Measurements from ENCODE around the gene XCL2. TPM values are rescaled to one million over a fixed set of nuclear protein-coding genes. Genes with fewer than 3 reads are reported as not detected.
"Not testable (repeated sequence)": the region's sequence is repeated elsewhere in the genome, so short reads cannot be mapped to it uniquely, and the experiment has no call there.

The XCL2 gene
- total and polyA plus RNA-seq, 2 experiments from 2014 or later = 0.35 TPM; not detected in 1

- TF ChIP-seq, protein P1, sequence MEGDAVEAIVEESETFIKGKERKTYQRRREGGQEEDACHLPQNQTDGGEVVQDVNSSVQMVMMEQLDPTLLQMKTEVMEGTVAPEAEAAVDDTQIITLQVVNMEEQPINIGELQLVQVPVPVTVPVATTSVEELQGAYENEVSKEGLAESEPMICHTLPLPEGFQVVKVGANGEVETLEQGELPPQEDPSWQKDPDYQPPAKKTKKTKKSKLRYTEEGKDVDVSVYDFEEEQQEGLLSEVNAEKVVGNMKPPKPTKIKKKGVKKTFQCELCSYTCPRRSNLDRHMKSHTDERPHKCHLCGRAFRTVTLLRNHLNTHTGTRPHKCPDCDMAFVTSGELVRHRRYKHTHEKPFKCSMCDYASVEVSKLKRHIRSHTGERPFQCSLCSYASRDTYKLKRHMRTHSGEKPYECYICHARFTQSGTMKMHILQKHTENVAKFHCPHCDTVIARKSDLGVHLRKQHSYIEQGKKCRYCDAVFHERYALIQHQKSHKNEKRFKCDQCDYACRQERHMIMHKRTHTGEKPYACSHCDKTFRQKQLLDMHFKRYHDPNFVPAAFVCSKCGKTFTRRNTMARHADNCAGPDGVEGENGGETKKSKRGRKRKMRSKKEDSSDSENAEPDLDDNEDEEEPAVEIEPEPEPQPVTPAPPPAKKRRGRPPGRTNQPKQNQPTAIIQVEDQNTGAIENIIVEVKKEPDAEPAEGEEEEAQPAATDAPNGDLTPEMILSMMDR (IDR thresholded peaks at IDR 0.05; ENCODE audit: low read depth, low read length) = no peak
- DNase-seq (ENCODE audit: low read depth in 1 of 2, low spot score in 1 of 2) = no peak
- no peak overlapping the region for H3K27ac ChIP-seq
- H3K4me3 ChIP-seq = no peak overlapping the region
- no peaks in the 10 kb centered on the region for H3K9me3 ChIP-seq (ENCODE audit: low read depth)
- H3K4me1 ChIP-seq (ENCODE audit: low read depth) = peaks cover 6% of the 10 kb centered on the region
- no peaks in the 10 kb centered on the region for H3K27me3 ChIP-seq
- H3K36me3 ChIP-seq = no peaks in the 10 kb centered on the region
These were observed 39.8 kb upstream of the XCL2 start for GRCh38 chr1:168583571-168583970.

- TF ChIP-seq, protein P1 (IDR thresholded peaks at IDR 0.05; ENCODE audit: low read depth, low read length) = no peak
- Histone ChIP-seq H3K27ac (no peak overlapping the region), H3K27me3 (no peaks in the 10 kb centered on the region), H3K36me3 (no peaks in the 10 kb centered on the region), H3K4me1 (ENCODE audit: low read depth) (peaks cover 13% of the 10 kb centered on the region), H3K4me3 (no peak overlapping the region), H3K9me3 (ENCODE audit: low read depth) (no peaks in the 10 kb centered on the region)
- DNase-seq (ENCODE audit: low read depth in 1 of 2, low spot score in 1 of 2) = peak in 1 of 2 donors; percentile 35
These were observed 39.0 kb upstream of the XCL2 start for GRCh38 chr1:168582688-168583336.

- TF ChIP-seq, protein P1 (IDR thresholded peaks at IDR 0.05; ENCODE audit: low read depth, low read length) = no peak
- H3K27ac ChIP-seq = no peak overlapping the region
- H3K27me3 ChIP-seq = no peaks in the 10 kb centered on the region
- no peak for DNase-seq (ENCODE audit: low read depth in 1 of 2, low spot score in 1 of 2)
- peaks cover 17% of the 10 kb centered on the region for H3K4me1 ChIP-seq (ENCODE audit: low read depth)
- H3K4me3 ChIP-seq = no peak overlapping the region
- H3K9me3 ChIP-seq (ENCODE audit: low read depth) = no peaks in the 10 kb centered on the region
- no peaks in the 10 kb centered on the region for H3K36me3 ChIP-seq
These were observed 38.2 kb upstream of the XCL2 start for GRCh38 chr1:168581817-168582572.

DNA sequence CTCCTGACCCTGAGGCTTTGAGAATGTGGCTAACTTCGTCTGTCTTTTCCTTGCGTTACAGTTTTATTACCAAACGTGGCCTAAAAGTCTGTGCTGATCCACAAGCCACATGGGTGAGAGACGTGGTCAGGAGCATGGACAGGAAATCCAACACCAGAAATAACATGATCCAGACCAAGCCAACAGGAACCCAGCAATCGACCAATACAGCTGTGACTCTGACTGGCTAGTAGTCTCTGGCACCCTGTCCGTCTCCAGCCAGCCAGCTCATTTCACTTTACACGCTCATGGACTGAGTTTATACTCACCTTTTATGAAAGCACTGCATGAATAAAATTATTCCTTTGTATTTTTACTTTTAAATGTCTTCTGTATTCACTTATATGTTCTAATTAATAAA, 37.2 kb upstream of the XCL2 start:
- H3K36me3 ChIP-seq = not testable (repeated sequence)
- peaks cover 17% of the 10 kb centered on the region for H3K4me1 ChIP-seq (ENCODE audit: low read depth)

DNA sequence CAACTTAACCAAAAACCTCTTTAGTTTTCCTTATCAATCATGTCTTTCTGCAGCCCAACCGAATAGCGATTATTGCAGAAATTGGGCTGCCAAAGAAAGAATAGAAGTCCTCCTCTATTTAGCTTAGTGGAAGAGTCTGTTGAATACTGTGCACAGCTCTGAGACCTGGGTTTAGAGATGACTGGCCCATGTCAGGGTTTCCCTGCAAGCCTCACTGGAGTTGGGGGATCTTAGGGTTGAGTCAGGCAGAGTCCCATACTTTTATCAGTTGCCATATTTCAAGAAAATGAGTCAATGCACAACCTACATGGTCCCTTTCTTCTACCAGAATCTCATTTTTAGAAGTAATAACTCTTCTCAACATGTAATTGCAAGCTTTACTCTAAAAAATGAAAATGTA, 36.5 kb upstream of the XCL2 start:
- H3K4me3 ChIP-seq; H3K36me3 ChIP-seq; H3K27me3 ChIP-seq; H3K27ac ChIP-seq; DNase-seq (ENCODE audit: low read depth in 1 of 2, low spot score in 1 of 2); H3K9me3 ChIP-seq (ENCODE audit: low read depth): not testable (repeated sequence)
- peaks cover 14% of the 10 kb centered on the region for H3K4me1 ChIP-seq (ENCODE audit: low read depth)

More for the DNA sequence above, 37.2 kb upstream of the XCL2 start:
- not testable (repeated sequence) for H3K27me3 ChIP-seq; DNase-seq (ENCODE audit: low read depth in 1 of 2, low spot score in 1 of 2); H3K27ac ChIP-seq; H3K4me3 ChIP-seq; H3K9me3 ChIP-seq (ENCODE audit: low read depth)

- H3K27me3 ChIP-seq = not testable (repeated sequence)
These were observed 34.9 kb upstream of the XCL2 start for GRCh38 chr1:168578531-168579185.

GRCh38 chr1:168576245-168576688, 32.5 kb upstream of the XCL2 start, which contains the start of gene XCL1:
Gene XCL1, plus strand, starts transcription at chr1:168576605. Its CDS starts 33 bp downstream, at chr1:168576638.
- not testable (repeated sequence) for H3K9me3 ChIP-seq (ENCODE audit: low read depth); H3K36me3 ChIP-seq; H3K27ac ChIP-seq; DNase-seq (ENCODE audit: low read depth in 1 of 2, low spot score in 1 of 2); H3K27me3 ChIP-seq; H3K4me3 ChIP-seq
- peaks cover 14% of the 10 kb centered on the region for H3K4me1 ChIP-seq (ENCODE audit: low read depth)

More at GRCh38 chr1:168578531-168579185, 34.9 kb upstream of the XCL2 start:
- not testable (repeated sequence) for H3K4me3 ChIP-seq; H3K27ac ChIP-seq; DNase-seq (ENCODE audit: low read depth in 1 of 2, low spot score in 1 of 2); H3K9me3 ChIP-seq (ENCODE audit: low read depth); H3K36me3 ChIP-seq
- H3K4me1 ChIP-seq (ENCODE audit: low read depth) = peaks cover 14% of the 10 kb centered on the region

DNA sequence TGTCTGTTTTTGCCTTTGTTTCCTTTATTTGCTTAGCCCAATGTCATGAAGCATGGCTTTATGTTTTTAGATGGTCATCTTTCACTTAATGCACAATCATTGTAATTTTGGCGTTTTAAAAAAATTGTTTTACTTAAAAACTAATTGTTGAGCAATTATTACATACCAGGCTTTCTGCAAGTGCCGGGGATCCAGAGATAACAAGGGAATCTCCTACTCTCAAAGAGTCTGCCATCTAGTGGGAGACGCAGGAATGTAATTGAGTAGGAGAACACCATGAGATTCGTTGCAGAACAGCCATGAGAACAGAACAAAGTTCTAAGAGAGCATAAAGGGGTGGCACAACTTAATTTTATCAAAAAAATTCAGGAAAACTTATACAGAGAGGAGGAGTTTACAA, 30.4 kb upstream of the XCL2 start:
- H3K27me3 ChIP-seq; H3K36me3 ChIP-seq; H3K27ac ChIP-seq; H3K4me3 ChIP-seq; H3K9me3 ChIP-seq (ENCODE audit: low read depth): not testable (repeated sequence)
- peak; percentile 9 to 68 for DNase-seq (ENCODE audit: low read depth in 1 of 2, low spot score in 1 of 2)
- H3K4me1 ChIP-seq (ENCODE audit: low read depth) = peaks cover 21% of the 10 kb centered on the region

Measured in cardiac muscle cell (in vitro differentiated cells and primary cell).